Stimulated activated naive CD8-positive, alpha-beta T cell treated with anti-CD3 and anti-CD28 coated beads, Interleukin-15, amount 100 ng/mL, for 72 hours (primary cell): ENCODE results near the gene RNF151.
"Not testable (repeated sequence)": the region's sequence is repeated elsewhere in the genome, so short reads cannot be mapped to it uniquely, and the experiment has no call there.

ENCODE experiments used
- ATAC-seq: fragments of 150-1000 bp; cut with Tn5 transposase; 2 replicates; pipeline ENCODE4 v1.10.0; 2021; ENCODE audit warnings: mild to moderate bottlenecking, moderate library complexity
- DNase-seq, 2 donors: peaks; one replicate each; pipeline ENCODE4 v3.0.0; 2021 to 2022
- H3K27ac Mint-ChIP-seq, 2 donors: one replicate each; pipeline ENCODE4 v1.8.0; 2022; ENCODE audit warnings: mild to moderate bottlenecking in 2 of 2, mixed read lengths in 2 of 2, moderate library complexity in 2 of 2
- H3K27me3 Mint-ChIP-seq: one replicate; pipeline ENCODE4 v1.8.0; 2022; ENCODE audit warnings: mixed read lengths
- H3K4me1 Mint-ChIP-seq: one replicate; pipeline ENCODE4 v1.8.0; 2022; ENCODE audit warnings: mild to moderate bottlenecking, mixed read lengths
- H3K4me3 Mint-ChIP-seq, 2 donors: one replicate each; pipeline ENCODE4 v1.8.0; 2022; ENCODE audit warnings: mild to moderate bottlenecking in 2 of 2, mixed read lengths in 2 of 2, moderate library complexity in 1 of 2
- H3K9me3 Mint-ChIP-seq, 2 donors: one replicate each; pipeline ENCODE4 v1.8.0; 2022; ENCODE audit warnings: mixed read lengths in 2 of 2

Gene RNF151

GRCh38 chr16:1966460-1966859 lies at the start of gene RNF151:
RNF151 (plus strand) TSS chr16:1966856; CDS start chr16:1966882, 26 bp downstream.
- no peak for ATAC-seq
- Mint-ChIP-seq H3K9me3 (no peaks in the 10 kb centered on the region), H3K27me3 (no peaks in the 10 kb centered on the region), H3K4me3 (peak within 1 kb of the TSS; percentile 94 to 98), H3K27ac (peak within 1 kb of the TSS; percentile 98), H3K4me1 (peaks cover 59% of the 10 kb centered on the region)
- no peak for DNase-seq

GRCh38 chr16:1917056-1917664 lies 49.5 kb upstream of the RNF151 start:
- no peaks in the 10 kb centered on the region for H3K9me3 Mint-ChIP-seq
- DNase-seq: no peak
- H3K4me1 Mint-ChIP-seq: peaks cover 8% of the 10 kb centered on the region
- no peak for ATAC-seq
- H3K4me3 Mint-ChIP-seq: no peak overlapping the region
- H3K27me3 Mint-ChIP-seq: peaks cover 82% of the 10 kb centered on the region
- H3K27ac Mint-ChIP-seq: no peak overlapping the region

- ATAC-seq: no peak
- no peak for DNase-seq
- H3K4me3 Mint-ChIP-seq: no peak overlapping the region
- H3K27me3 Mint-ChIP-seq: peaks cover 88% of the 10 kb centered on the region
- H3K27ac Mint-ChIP-seq: no peak overlapping the region
- H3K9me3 Mint-ChIP-seq: no peaks in the 10 kb centered on the region
- peaks cover 10% of the 10 kb centered on the region for H3K4me1 Mint-ChIP-seq
Observed at GRCh38 chr16:1917665-1918350, 48.8 kb upstream of the RNF151 start.

- Mint-ChIP-seq H3K9me3 (no peaks in the 10 kb centered on the region), H3K27ac (no peak within 1 kb of the TSS), H3K4me3 (no peak within 1 kb of the TSS), H3K27me3 (peaks cover 96% of the 10 kb centered on the region), H3K4me1 (peaks cover 19% of the 10 kb centered on the region)
- DNase-seq: no peak
- ATAC-seq: no peak
Observed at GRCh38 chr16:1918351-1919326, 48.0 kb upstream of the RNF151 start, which contains the start of gene HS3ST6. HS3ST6 (minus strand) TSS chr16:1918415; CDS start chr16:1918323, 92 bp downstream.

GRCh38 chr16:1919327-1919998 lies 47.2 kb upstream of the RNF151 start:
- Mint-ChIP-seq H3K9me3 (no peaks in the 10 kb centered on the region), H3K27ac (no peak overlapping the region), H3K4me1 (peaks cover 23% of the 10 kb centered on the region), H3K27me3 (peaks cover 96% of the 10 kb centered on the region), H3K4me3 (no peak overlapping the region)
- ATAC-seq (no peak), DNase-seq (no peak)

- H3K4me3 Mint-ChIP-seq, H3K9me3 Mint-ChIP-seq, DNase-seq, ATAC-seq, H3K27ac Mint-ChIP-seq: not testable (repeated sequence)
- Mint-ChIP-seq H3K4me1 (peaks cover 23% of the 10 kb centered on the region), H3K27me3 (peaks cover 95% of the 10 kb centered on the region)
Observed at GRCh38 chr16:1920122-1920521, 46.5 kb upstream of the RNF151 start.

GRCh38 chr16:1920727-1921171 lies 45.9 kb upstream of the RNF151 start:
- peaks cover 23% of the 10 kb centered on the region for H3K4me1 Mint-ChIP-seq
- H3K27me3 Mint-ChIP-seq: peaks cover 89% of the 10 kb centered on the region
- no peak overlapping the region for H3K27ac Mint-ChIP-seq
- no peak overlapping the region for H3K4me3 Mint-ChIP-seq
- ATAC-seq (peak; percentile 61), DNase-seq (no peak)
- no peaks in the 10 kb centered on the region for H3K9me3 Mint-ChIP-seq

GRCh38 chr16:1922357-1922756 lies 44.3 kb upstream of the RNF151 start:
- DNase-seq: no peak
- Mint-ChIP-seq H3K4me1 (peaks cover 23% of the 10 kb centered on the region), H3K4me3 (no peak overlapping the region), H3K27me3 (peaks cover 73% of the 10 kb centered on the region), H3K9me3 (no peaks in the 10 kb centered on the region), H3K27ac (no peak overlapping the region)
- ATAC-seq: no peak

GRCh38 chr16:1923299-1924034 lies 43.2 kb upstream of the RNF151 start:
- DNase-seq (no peak), ATAC-seq (peak; percentile 48)
- Mint-ChIP-seq H3K27ac (no peak overlapping the region), H3K4me1 (peaks cover 23% of the 10 kb centered on the region), H3K4me3 (peak overlapping the region in 1 of 2 donors; percentile 52), H3K27me3 (peaks cover 66% of the 10 kb centered on the region), H3K9me3 (no peaks in the 10 kb centered on the region)

- H3K9me3 Mint-ChIP-seq: no peaks in the 10 kb centered on the region
- DNase-seq (no peak), ATAC-seq (no peak)
- H3K27ac Mint-ChIP-seq: no peak overlapping the region
- peaks cover 26% of the 10 kb centered on the region for H3K4me1 Mint-ChIP-seq
- no peak overlapping the region for H3K4me3 Mint-ChIP-seq
- H3K27me3 Mint-ChIP-seq: peaks cover 60% of the 10 kb centered on the region
Observed at GRCh38 chr16:1924095-1924494, 42.6 kb upstream of the RNF151 start.

GRCh38 chr16:1926271-1926670 lies 40.4 kb upstream of the RNF151 start:
- no peaks in the 10 kb centered on the region for H3K9me3 Mint-ChIP-seq
- H3K4me3 Mint-ChIP-seq: no peak overlapping the region
- H3K27ac Mint-ChIP-seq: no peak overlapping the region
- peaks cover 38% of the 10 kb centered on the region for H3K27me3 Mint-ChIP-seq
- peaks cover 21% of the 10 kb centered on the region for H3K4me1 Mint-ChIP-seq
- ATAC-seq (no peak), DNase-seq (no peak)

- peak; percentile 48 for ATAC-seq
- peak overlapping the region; percentile 73 to 79 for H3K27ac Mint-ChIP-seq
Observed at GRCh38 chr16:1929105-1929504, 37.6 kb upstream of the RNF151 start.

GRCh38 chr16:1929578-1930337 lies 36.9 kb upstream of the RNF151 start:
- no peaks in the 10 kb centered on the region for H3K9me3 Mint-ChIP-seq
- H3K27me3 Mint-ChIP-seq: peaks cover 3% of the 10 kb centered on the region
- ATAC-seq: peak; percentile 92
- peak; percentile 93 to 98 for DNase-seq
- H3K4me3 Mint-ChIP-seq: peak overlapping the region; percentile 71 to 83
- H3K4me1 Mint-ChIP-seq: peaks cover 6% of the 10 kb centered on the region
- no peak overlapping the region for H3K27ac Mint-ChIP-seq

More at GRCh38 chr16:1929105-1929504, 37.6 kb upstream of the RNF151 start:
- H3K4me1 Mint-ChIP-seq: peaks cover 6% of the 10 kb centered on the region
- peak in 1 of 2 donors; percentile 24 for DNase-seq
- peaks cover 10% of the 10 kb centered on the region for H3K27me3 Mint-ChIP-seq
- H3K9me3 Mint-ChIP-seq: no peaks in the 10 kb centered on the region
- H3K4me3 Mint-ChIP-seq: peak overlapping the region; percentile 71 to 84

GRCh38 chr16:1930338-1930720 lies 36.3 kb upstream of the RNF151 start:
- Mint-ChIP-seq H3K9me3 (no peaks in the 10 kb centered on the region), H3K4me1 (peaks cover 6% of the 10 kb centered on the region), H3K27me3 (no peaks in the 10 kb centered on the region), H3K4me3 (peak overlapping the region; percentile 26 to 41), H3K27ac (no peak overlapping the region)
- ATAC-seq (no peak), DNase-seq (no peak)
